Kidney (tissue), 14 donors: ENCODE data around the gene ENTHD1. TPM values are rescaled to one million over a fixed set of nuclear protein-coding genes. Genes with fewer than 3 reads are reported as not detected.

Source experiments
- DNase-seq, 5 donors: peaks; one replicate each; pipeline ENCODE4 v3.0.0-alpha.2; 2013 to 2020
- FAIRE-seq: peaks from 2 replicates; lab custom pipeline; 2012; peaks lifted over from hg19 to GRCh38; lab: Jason Lieb, UNC
- H3K27ac ChIP-seq, 2 donors: one replicate each; pipeline ENCODE4 v1.7.0; 2013; ENCODE audit warnings: low read depth in 2 of 2, low read length in 2 of 2, inconsistent platforms in 1 of 2
- H3K27me3 ChIP-seq: one replicate; pipeline ENCODE4 v1.7.1; 2013; ENCODE audit warnings: low read length, inconsistent platforms; ENCODE audit not compliant: control insufficient read depth, insufficient read depth
- H3K36me3 ChIP-seq, 3 donors: one replicate each; pipeline versions ENCODE4 v1.7.0 to v1.7.1; 2013; ENCODE audit warnings: low read length in 3 of 3, control low read depth in 1 of 3, inconsistent platforms in 1 of 3; ENCODE audit not compliant: insufficient read depth in 3 of 3, control insufficient read depth in 2 of 3
- H3K4me1 ChIP-seq, 3 donors: one replicate each; pipeline versions ENCODE4 v1.7.0 to v1.7.1; 2013; ENCODE audit warnings: low read length in 3 of 3, inconsistent platforms in 1 of 3, low read depth in 1 of 3; ENCODE audit not compliant: control insufficient read depth in 2 of 3, insufficient read depth in 2 of 3
- H3K4me3 ChIP-seq, 3 donors: one replicate each; pipeline versions ENCODE4 v1.7.0 to v1.8.1; 2013; ENCODE audit warnings: low read length in 3 of 3, control low read depth in 1 of 3, inconsistent platforms in 1 of 3
- H3K9ac ChIP-seq, 3 donors: one replicate each; pipeline versions ENCODE4 v1.7.0 to v1.7.1; 2013; ENCODE audit warnings: low read length in 3 of 3, control low read depth in 1 of 3, inconsistent platforms in 1 of 3
- H3K9me3 ChIP-seq, 3 donors: one replicate each; pipeline versions ENCODE4 v1.7.0 to v1.7.1; 2013; ENCODE audit warnings: low read length in 3 of 3, control low read depth in 1 of 3, inconsistent platforms in 1 of 3; ENCODE audit not compliant: control insufficient read depth in 2 of 3, insufficient read depth in 1 of 3
- intact Hi-C: fragments of 100-400 bp; cut with DNase I; formaldehyde crosslinking; loops from one replicate; pipeline ENCODE4 v1.11.1; 2022
- polyA plus RNA-seq: library from polyadenylated mRNA; stranded (reverse); fragments of 350-450 nt; fragmentation: Illumina TruSeq; extraction: RNeasy Lipid Tissue Mini Kit (QIAGEN cat#74804); gene quantifications from one replicate; pipeline ENCODE4 v1.2.3, GENCODE V29; 2014; ENCODE audit warnings: low read depth, low replicate concordance; ENCODE audit not compliant: insufficient read depth
- total RNA-seq: library from RNA; stranded (reverse); fragmentation: NEBNext Ultra II Directional; extraction: Animal tissue kit (Norgen Biotek cat#: 25700); gene quantifications from one replicate; pipeline ENCODE4 v1.2.1, GENCODE V29; 2021
- TF ChIP-seq, protein P1 (sequence below): IDR thresholded peaks from 3 replicates; pipeline ENCODE4 v1.5.1; 2012; ENCODE audit warnings: mild to moderate bottlenecking, moderate library complexity, borderline replicate concordance; ENCODE audit not compliant: insufficient read depth; ENCODE audit errors: extremely low read depth
- donor health status: control.
- donor health status: control.
- donor health status: control.
- donor health status: control.
- donor health status: control.
- donor health status: DM: yes; HTN: yes; CAD: no.
- donor health status: Normal renal cell carcinoma (clear cell type).

Gene ENTHD1
- total and polyA plus RNA-seq, 2 donors from 2014 or later, result not detected

DNA sequence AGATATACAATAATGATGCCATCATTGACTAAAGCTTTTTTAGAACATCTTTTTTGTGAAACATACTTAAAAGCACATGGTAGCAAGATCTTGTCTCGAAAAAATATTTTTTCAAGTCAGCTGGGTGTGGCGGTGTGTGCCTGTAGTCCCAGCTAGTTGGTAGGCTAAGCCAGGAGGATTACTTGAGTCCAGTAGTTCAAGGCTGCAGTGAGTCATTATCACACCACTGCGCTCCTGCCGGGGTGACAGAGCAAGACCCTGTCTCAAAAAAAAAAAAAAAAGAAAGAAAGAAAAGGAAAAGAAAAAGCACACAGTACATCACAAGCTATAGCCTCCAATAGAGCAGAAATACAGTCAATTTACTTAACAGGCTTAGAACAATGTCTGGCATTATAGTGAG, 37.0 kb downstream of the ENTHD1 start:
- H3K27me3 ChIP-seq, result no peaks in the 10 kb centered on the region
- intact Hi-C loops, result no loop called here
- FAIRE-seq (no peak), DNase-seq (no peak)
- TF ChIP-seq, protein P1, sequence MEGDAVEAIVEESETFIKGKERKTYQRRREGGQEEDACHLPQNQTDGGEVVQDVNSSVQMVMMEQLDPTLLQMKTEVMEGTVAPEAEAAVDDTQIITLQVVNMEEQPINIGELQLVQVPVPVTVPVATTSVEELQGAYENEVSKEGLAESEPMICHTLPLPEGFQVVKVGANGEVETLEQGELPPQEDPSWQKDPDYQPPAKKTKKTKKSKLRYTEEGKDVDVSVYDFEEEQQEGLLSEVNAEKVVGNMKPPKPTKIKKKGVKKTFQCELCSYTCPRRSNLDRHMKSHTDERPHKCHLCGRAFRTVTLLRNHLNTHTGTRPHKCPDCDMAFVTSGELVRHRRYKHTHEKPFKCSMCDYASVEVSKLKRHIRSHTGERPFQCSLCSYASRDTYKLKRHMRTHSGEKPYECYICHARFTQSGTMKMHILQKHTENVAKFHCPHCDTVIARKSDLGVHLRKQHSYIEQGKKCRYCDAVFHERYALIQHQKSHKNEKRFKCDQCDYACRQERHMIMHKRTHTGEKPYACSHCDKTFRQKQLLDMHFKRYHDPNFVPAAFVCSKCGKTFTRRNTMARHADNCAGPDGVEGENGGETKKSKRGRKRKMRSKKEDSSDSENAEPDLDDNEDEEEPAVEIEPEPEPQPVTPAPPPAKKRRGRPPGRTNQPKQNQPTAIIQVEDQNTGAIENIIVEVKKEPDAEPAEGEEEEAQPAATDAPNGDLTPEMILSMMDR, result no peak
- no peaks in the 10 kb centered on the region for H3K36me3 ChIP-seq
- H3K9me3 ChIP-seq, result no peaks in the 10 kb centered on the region
- H3K4me1 ChIP-seq, result no peaks in the 10 kb centered on the region
- no peak overlapping the region for H3K9ac ChIP-seq
- no peak overlapping the region for H3K27ac ChIP-seq
- no peak overlapping the region for H3K4me3 ChIP-seq

DNA sequence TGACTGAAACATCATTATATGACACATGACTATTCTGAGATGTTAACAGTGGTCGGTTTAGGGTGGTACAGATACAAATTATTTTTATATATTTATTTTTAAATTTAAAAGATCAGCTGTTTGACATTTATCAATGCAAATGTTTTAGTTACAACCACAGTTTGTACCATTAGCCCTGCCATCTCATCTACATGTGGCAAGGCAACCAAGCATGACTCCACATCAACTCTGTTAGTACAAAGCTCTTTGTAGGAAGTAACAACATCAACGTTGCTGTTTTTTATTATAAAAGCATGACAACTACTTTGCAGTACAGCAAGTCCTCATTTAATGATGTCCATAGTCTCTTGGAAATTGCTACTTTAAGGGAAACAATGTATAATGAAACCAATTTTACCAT, 40.8 kb downstream of the ENTHD1 start:
- intact Hi-C loops, result no loop called here
- H3K4me3 ChIP-seq, result no peak overlapping the region
- DNase-seq (no peak), FAIRE-seq (no peak)
- H3K27ac ChIP-seq, result no peak overlapping the region
- no peaks in the 10 kb centered on the region for H3K27me3 ChIP-seq
- H3K9ac ChIP-seq, result no peak overlapping the region
- no peaks in the 10 kb centered on the region for H3K36me3 ChIP-seq
- H3K4me1 ChIP-seq, result no peaks in the 10 kb centered on the region
- TF ChIP-seq, protein P1, result no peak
- H3K9me3 ChIP-seq, result no peaks in the 10 kb centered on the region

DNA sequence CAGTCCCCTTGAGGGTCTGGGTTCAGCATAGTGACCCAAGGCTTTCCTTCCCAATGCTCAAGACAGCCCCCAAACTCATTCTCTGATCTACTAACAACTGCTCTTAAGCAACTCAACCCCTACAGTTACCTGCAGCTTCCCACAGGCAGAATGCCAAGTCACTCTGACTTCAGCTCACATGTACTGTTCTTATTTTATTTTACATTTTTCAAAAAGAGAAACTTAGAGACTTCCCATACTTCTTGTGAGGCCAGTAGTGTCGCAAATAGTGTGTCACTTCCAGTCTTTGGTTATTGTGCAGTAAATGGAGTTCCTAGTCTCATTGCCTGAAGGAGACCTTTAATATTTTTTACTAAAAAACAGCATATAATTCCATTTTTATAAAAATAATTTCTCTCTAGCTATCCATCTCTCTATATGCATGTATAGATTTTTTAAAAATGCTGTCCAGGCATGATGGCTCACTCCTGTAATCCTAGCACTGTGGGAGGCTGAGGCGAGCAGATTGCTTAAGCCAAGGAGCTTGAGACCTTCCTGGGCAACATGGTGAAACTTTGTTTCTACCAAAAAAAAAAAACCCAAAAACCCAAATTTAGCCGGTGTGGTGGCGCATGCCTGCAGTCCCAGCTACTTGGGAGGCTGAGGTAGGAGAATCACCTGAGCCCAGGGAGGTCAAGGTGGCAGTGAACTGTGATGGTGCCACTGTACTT, 41.8 kb downstream of the ENTHD1 start:
- no peaks in the 10 kb centered on the region for H3K36me3 ChIP-seq
- intact Hi-C loops, result no loop called here
- H3K4me3 ChIP-seq, result no peak overlapping the region
- H3K9ac ChIP-seq, result no peak overlapping the region
- no peaks in the 10 kb centered on the region for H3K9me3 ChIP-seq
- no peaks in the 10 kb centered on the region for H3K4me1 ChIP-seq
- TF ChIP-seq, protein P1, result no peak
- no peaks in the 10 kb centered on the region for H3K27me3 ChIP-seq
- no peak overlapping the region for H3K27ac ChIP-seq
- DNase-seq (no peak), FAIRE-seq (no peak)
